GM21825 (cell line): ENCODE data around the gene HBP1.
"Not testable (repeated sequence)": the region's sequence is repeated elsewhere in the genome, so short reads cannot be mapped to it uniquely, and the experiment has no call there.

ENCODE experiments used
- ATAC-seq: cut with Tn5 transposase; IDR thresholded peaks from one replicate; pipeline ENCODE4 v1.9.1; 2021; ENCODE audit warnings: mild to moderate bottlenecking, moderate library complexity; ENCODE audit not compliant: unreplicated experiment

HBP1 gene

DNA sequence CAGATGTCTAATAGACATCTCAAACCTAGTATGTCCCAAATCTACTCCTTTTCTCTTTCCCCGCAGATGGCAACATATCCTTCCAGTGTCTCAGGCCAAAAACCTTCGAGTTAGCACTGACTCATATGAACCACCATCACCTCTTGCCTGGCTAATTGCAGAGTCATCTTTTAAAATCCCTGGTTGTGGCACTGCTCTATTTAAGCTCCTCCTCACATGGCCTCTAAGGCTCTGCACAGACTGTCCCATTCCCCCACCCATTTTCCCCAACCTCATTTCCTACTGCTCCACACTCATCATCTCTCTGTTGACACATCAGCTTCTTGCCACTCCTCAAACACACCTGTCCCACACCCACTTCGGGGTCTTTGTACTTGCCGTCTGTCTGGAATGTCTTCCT is 16.8 kb upstream of the HBP1 start:
- no peak for ATAC-seq

DNA sequence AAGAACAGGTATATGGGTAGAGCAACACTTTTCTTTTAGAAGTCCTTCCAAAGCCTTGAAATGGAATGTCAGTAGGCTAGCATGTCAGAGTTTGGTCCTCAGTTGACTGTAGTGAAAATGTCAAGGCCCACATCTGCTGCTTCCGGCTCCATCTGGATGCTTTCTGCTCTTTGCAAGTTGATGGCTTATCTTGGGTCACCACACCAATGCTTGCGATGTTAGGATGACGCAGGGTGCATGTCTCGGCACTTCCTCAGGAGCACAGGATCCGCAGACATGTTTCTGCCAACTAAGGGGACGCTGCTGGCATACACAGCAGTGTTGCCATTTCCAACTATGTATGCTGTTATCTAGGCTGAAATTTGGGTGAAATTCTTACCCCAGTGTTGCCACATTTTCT is 14.0 kb upstream of the HBP1 start:
- ATAC-seq: no peak

DNA sequence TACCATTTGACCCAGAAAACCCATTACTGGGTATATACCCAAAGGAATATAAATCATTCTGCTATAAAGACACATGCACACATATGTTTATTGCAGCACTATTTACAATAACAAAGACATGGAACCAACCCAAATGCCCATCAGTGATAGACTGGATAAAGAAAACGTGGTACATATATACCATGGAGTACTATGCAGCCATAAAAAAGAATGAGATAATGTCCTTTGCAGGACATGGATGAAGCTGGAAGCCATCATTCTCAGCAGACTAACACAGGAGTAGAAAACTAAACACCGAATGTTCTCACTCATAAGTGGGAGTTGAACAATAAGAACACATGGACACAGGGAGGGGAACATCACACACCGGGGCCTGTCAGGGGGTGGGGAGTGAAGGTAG is 13.1 kb upstream of the HBP1 start:
- not testable (repeated sequence) for ATAC-seq

DNA sequence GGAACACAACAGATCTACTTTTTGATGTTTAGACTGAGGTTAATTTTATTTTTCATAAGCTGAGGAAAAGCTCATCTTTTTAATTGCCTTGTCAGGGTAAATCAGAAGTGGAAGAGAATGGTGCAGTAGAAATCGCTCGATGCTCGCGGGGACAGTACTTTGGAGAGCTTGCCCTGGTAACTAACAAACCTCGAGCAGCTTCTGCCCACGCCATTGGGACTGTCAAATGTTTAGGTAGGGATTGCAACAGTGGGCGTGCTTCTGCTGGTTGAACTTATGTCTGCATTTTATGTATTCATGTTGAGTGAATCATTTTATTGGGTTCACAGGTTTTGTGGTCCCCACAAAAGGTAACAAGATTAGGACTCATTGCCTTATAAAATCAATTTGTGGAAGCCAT is 11.7 kb upstream of the HBP1 start:
- ATAC-seq: no peak

DNA sequence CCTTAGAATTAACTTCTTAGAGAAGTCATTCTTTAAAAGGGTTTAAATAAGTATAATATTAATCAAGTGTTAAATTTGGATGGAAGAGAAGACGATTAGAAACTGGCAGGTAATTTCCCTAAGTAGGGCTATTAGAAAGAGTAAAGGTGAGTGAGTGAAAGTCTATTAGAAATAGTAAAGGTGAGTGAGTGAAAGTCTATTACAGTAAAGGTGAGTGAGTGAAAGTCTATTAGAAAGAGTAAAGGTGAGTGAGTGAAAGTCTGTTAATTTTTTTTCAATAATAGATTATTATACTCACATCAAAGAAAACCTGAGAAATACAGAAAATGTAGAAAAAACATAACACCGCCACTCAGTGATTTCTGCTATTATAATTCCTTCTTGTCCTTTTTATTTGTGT is 10.8 kb upstream of the HBP1 start:
- ATAC-seq: no peak

GRCh38 chr7:107160389-107160788 is 8.4 kb upstream of the HBP1 start:
- ATAC-seq: no peak

- ATAC-seq: no peak
Measured at GRCh38 chr7:107161415-107161814, 7.4 kb upstream of the HBP1 start.

DNA sequence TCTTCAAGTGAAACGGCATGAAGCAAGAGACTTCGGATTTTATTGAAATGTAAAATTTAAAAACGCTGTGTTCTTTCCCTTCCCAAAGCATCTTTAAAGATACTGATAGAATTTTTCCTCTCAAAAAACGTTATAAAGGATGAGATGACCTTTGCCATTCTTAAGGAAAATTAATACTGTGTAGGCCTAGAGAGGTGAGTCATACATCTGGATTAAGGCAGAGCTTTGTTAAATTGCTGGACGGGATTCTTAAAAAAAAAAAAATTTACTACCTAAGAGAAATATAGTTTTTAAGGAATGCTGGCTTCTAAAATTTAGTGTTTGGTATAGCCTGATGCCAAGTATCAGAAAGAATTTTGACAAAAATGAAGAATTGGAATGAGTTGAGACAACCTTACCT is 6.3 kb upstream of the HBP1 start:
- ATAC-seq: no peak

- no peak for ATAC-seq
Measured at GRCh38 chr7:107164092-107164491, 4.7 kb upstream of the HBP1 start.

DNA sequence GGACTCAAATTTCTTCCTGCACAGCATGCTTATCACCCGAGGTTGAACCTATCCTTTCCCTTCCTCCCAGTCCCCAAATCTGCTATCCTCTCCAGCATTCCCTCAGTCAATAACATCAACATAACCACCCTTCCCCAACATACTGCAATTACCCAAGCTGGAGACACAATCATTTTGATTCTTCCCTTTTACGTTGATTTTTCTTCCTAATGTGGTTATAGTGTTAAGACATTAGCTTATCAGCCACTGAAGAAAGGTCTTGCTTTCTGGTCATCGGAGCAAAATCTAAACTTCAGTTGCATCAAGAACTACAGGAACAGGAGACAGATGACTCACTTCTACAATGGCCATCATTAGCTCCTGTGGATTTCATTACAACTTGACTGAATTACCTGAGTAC is 3.5 kb upstream of the HBP1 start:
- no peak for ATAC-seq

GRCh38 chr7:107166736-107167426 is 1.9 kb upstream of the HBP1 start:
- no peak for ATAC-seq

DNA sequence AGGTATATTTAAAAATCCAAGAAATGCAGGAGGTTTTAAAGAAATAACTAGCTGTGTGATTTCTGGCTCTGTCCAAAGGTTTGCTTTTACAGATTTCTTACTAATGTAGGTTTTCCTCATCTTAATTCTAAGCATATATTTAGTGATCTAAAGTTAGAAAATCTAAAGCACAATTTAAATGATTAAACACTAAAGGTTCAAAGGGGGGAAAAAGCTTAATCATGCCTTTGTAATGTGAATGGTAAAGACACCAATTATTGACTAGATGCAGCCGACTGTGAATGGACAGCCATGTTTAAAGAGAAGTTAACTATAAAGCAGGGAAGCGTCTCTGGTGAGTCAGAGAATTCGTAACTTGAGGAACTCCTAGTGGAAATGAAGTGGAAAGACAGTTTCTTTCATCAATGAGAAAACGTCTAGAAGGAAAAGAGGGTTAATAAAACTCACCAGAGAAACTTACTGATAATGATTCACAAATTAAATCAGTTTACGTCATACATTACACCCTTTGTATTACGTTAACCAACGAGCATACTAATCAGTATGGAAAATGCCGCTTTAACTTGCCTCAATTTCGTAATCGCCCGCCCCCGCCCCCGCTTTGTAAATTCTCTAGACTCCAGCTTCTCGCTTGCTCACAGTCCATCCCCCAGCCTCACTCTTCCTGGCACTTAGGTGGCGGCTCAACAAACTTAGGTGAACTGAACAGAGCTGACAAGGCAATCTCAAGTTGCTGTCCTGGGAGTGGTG is 1.1 kb upstream of the HBP1 start:
- ATAC-seq: no peak

DNA sequence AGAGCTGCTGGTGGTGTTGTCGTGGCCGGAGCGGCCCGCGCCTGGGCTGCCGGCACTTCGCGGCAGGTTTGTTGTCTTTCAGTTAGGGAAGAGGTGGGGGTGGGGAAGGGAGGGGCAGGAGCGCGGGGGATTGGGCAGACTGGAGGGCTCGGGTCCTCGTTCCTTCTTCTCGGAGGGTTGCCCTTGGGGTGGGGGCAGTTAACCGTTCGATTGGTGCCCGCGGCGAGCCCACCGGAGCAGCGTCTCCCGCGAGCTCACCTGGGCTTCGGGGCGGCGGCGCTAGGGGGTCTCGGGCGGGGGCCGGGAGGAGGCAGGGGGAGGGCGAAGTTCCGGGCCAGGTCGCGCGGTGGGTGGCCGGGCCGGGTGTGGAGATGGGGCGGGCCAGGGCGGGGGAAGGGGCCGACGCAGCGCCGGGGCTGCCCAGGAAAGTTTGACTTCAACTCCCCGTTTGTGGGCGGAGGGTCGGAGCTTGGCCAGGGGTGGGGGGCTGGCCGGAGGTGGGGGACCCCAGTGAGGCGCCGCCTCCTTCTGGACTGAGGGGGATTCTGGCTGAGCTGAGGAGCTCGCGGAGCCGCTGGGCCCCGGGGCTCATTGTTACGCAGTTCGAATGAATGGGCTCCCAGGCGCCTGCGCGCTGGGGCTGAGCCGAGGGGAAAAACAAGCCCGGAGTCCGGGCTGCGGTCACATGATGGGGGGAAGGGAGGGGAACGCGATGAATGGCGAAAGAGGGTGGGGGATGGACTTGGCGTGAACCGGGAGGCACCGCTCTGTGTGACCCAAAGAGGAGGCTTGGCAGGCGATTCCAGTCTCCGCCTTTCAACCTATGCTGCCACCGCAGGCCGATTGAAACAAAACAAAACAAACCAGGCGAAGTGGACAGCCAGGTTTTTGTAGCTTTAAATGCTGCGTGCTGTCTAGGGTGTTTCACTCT is 582 bp downstream of the HBP1 start:
- ATAC-seq: peak; percentile 29

GRCh38 chr7:107170051-107170915 is 1.5 kb downstream of the HBP1 start:
- no peak for ATAC-seq

GRCh38 chr7:107171496-107171895 is 2.7 kb downstream of the HBP1 start:
- ATAC-seq: no peak

GRCh38 chr7:107172276-107173032 is 3.7 kb downstream of the HBP1 start:
- ATAC-seq: no peak

DNA sequence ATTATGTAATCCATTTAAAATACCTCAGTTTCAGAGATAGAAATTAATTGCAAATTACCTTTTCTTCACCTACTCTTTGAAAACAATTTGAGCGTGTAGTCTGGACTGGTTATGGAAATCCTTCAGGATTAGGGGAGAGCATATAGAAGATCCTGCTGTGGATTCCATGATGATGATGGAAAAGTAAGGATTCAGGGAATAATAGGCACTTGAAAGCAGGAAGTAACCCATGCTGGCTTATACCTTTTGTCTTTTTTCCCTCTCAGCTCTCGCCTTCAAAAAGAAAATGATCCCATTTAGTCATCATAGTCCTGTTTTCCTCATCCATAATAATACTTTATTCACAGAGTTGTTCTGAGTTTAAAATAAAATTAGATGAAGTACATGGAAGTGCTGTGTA is 4.4 kb downstream of the HBP1 start:
- ATAC-seq: no peak

DNA sequence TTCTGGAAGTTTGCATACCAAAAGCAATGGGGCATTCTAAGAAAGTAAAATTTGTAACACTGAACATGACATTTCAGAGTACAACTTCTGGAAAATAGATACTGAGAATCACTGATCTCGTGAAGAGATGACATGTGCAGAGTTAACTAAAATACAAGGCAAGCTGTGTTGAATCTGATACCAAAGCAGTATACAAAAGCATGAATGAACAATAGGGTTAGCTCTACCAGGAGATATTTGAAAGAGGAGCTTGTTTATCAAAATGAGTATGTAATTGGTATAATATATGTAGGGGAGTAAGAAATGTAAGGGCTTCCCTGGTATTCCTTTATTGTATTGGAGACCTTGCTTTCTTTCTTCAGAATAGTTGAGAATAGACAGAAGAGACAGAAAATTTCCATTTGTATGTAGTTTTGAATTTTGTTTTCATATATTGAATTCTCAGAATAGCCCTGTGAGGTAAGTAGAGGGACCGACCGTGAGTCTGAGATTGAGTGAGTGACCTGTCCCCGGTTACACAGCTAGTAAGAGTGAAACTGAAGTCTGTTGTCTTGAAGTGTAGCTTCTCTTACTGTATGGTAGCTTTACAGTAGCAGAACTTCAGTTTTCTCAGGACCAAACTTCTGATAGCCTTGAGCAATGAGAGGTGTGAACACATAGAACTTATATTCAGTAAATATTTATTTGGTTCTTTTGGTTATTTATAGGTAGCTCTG is 5.0 kb downstream of the HBP1 start:
- ATAC-seq: peak; percentile 59
